ENCODE results near the gene PITPNM2.

The PITPNM2 gene

GRCh38 chr12:123140676-123141614, 9.9 kb downstream of the PITPNM2 start:
- no peak for TF ChIP-seq ZNF274 (IDR thresholded peaks at IDR 0.05; ENCODE audit: low read depth, low read length)
- no peak overlapping the region for H3K4me3 ChIP-seq (ENCODE audit: low read length)

- TF ChIP-seq ZNF274 (IDR thresholded peaks at IDR 0.05; ENCODE audit: low read depth, low read length), result no peak
- H3K4me3 ChIP-seq (ENCODE audit: low read length), result no peak overlapping the region
Observed at GRCh38 chr12:123139926-123140675, 10.8 kb downstream of the PITPNM2 start.

GRCh38 chr12:123135688-123136087, 15.2 kb downstream of the PITPNM2 start:
- H3K4me3 ChIP-seq (ENCODE audit: low read length), result no peak overlapping the region
- TF ChIP-seq ZNF274 (IDR thresholded peaks at IDR 0.05; ENCODE audit: low read depth, low read length), result no peak

- no peak overlapping the region for H3K4me3 ChIP-seq (ENCODE audit: low read length)
- TF ChIP-seq ZNF274 (IDR thresholded peaks at IDR 0.05; ENCODE audit: low read depth, low read length), result no peak
Observed at GRCh38 chr12:123134826-123135225, 16.1 kb downstream of the PITPNM2 start.

- no peak for TF ChIP-seq ZNF274 (IDR thresholded peaks at IDR 0.05; ENCODE audit: low read depth, low read length)
- no peak overlapping the region for H3K4me3 ChIP-seq (ENCODE audit: low read length)
Observed at GRCh38 chr12:123134271-123134671, 16.6 kb downstream of the PITPNM2 start.

GRCh38 chr12:123133701-123134100, 17.2 kb downstream of the PITPNM2 start:
- H3K4me3 ChIP-seq (ENCODE audit: low read length), result no peak overlapping the region
- no peak for TF ChIP-seq ZNF274 (IDR thresholded peaks at IDR 0.05; ENCODE audit: low read depth, low read length)

GRCh38 chr12:123132951-123133619, 17.8 kb downstream of the PITPNM2 start:
- no peak for TF ChIP-seq ZNF274 (IDR thresholded peaks at IDR 0.05; ENCODE audit: low read depth, low read length)
- no peak overlapping the region for H3K4me3 ChIP-seq (ENCODE audit: low read length)

GRCh38 chr12:123131879-123132402, 18.9 kb downstream of the PITPNM2 start:
- no peak overlapping the region for H3K4me3 ChIP-seq (ENCODE audit: low read length)

GRCh38 chr12:123131291-123131832, 19.5 kb downstream of the PITPNM2 start:
- H3K4me3 ChIP-seq (ENCODE audit: low read length), result no peak overlapping the region
- TF ChIP-seq ZNF274 (IDR thresholded peaks at IDR 0.05; ENCODE audit: low read depth, low read length), result no peak

More at GRCh38 chr12:123131879-123132402, 18.9 kb downstream of the PITPNM2 start:
- no peak for TF ChIP-seq ZNF274 (IDR thresholded peaks at IDR 0.05; ENCODE audit: low read depth, low read length)

GRCh38 chr12:123129621-123130020, 21.3 kb downstream of the PITPNM2 start:
- no peak overlapping the region for H3K4me3 ChIP-seq (ENCODE audit: low read length)
- no peak for TF ChIP-seq ZNF274 (IDR thresholded peaks at IDR 0.05; ENCODE audit: low read depth, low read length)

GRCh38 chr12:123127182-123127495, 23.8 kb downstream of the PITPNM2 start:
- H3K4me3 ChIP-seq (ENCODE audit: low read length), result no peak overlapping the region

GRCh38 chr12:123126294-123127181, 24.4 kb downstream of the PITPNM2 start:
- no peak overlapping the region for H3K4me3 ChIP-seq (ENCODE audit: low read length)
- TF ChIP-seq ZNF274 (IDR thresholded peaks at IDR 0.05; ENCODE audit: low read depth, low read length), result no peak

More at GRCh38 chr12:123127182-123127495, 23.8 kb downstream of the PITPNM2 start:
- TF ChIP-seq ZNF274 (IDR thresholded peaks at IDR 0.05; ENCODE audit: low read depth, low read length), result no peak

- TF ChIP-seq ZNF274 (IDR thresholded peaks at IDR 0.05; ENCODE audit: low read depth, low read length), result no peak
- no peak overlapping the region for H3K4me3 ChIP-seq (ENCODE audit: low read length)
Observed at GRCh38 chr12:123122626-123123025, 28.3 kb downstream of the PITPNM2 start.
